NCI-H524 (cell line): ENCODE results near the gene VPS37D.

Experiments used
- DNase-seq, 2 experiments: peaks; one replicate each; lab custom pipeline; 2025; lab: John Stamatoyannopoulos, UW

The VPS37D gene

DNA sequence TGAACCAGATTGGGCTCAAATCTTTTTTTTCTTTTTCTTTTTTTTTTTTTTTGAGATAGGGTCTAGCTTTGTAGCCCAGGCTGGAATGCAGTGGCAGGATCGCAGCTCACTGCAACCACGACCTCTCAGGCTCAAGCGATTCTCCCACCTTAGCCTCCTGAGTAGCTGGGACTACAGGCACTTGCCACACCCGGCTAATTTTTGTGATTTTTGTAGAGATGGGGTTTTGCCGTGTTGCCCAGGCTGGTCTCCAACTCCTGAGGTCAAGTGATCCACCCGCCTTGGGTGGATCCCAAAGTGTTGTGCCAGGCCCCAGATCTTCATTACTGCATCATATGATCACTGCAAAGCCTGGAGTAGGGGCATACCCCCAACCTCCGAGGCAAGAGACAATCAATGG, 12.9 kb downstream of the VPS37D start:
- no peak for DNase-seq

DNA sequence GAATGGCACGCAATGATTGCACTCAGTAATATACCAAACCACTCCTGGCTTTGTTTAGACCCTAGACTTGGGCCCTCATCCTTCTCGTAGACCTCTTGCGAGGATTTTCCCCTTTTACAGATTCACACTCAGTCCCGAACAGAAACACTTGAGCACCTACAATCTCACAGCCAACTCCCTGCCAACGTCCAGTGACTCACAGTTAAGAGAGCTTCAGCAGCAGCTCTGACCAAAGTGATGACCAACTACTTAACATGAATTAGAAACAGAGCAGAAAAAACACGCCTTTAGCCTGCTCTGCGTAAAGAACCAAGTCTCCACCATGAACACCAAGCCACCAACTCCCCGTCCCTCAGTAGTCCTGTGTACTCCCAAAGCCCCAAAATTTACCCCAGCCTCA, 13.4 kb downstream of the VPS37D start:
- DNase-seq: no peak

DNA sequence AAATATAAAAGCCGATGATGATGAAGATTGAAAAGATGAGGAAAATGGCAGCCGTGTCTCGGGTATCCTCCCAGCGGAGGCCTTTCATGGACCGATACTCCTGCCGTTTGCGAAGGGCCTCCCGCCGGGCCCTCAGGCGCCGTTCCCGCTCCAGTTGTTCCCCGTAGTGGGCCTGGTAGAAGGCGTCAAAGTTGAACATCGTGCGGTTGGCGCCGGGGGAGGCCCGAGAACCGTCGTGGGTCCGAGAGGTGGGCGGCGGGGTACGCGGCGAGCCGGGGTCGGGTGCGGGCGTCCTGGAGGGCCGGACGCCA, 15.1 kb downstream of the VPS37D start:
- DNase-seq: no peak

DNA sequence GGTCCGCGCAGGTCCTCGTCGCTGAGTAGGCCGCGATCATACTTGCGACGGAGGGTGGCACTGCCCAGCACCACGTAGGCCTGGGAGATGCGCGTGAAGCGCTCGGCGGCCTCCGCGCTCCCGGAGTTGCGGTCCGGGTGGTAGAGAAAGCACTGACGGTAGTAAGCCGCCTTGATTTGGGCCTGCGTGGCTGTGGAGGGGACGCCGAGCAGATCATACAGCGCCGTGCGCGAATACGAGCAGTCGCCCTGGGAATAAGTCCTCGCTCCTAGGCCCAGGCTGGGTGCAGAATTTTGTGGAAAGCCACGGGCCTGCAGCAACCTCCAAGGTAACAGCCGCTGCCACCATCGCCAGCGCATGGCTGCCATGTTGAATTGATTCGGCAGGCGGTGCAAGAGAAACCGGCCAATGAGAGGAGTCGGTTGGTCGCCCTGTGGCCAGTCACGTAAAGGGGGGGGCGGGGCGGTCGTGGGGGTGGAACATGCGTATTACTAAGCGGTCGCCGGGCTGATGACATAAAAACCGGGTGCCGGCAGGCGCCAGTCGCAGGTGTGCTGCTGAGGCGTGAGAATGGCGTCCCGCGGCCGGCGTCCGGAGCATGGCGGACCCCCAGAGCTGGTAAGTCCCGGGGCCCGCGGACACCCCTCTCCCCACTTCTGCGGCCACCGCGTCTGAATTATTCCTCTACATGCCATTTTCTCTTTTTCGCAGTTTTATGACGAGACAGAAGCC, 15.6 kb downstream of the VPS37D start, which contains the start of the genes BUD23 and DNAJC30:
TSS of gene BUD23 (plus strand) at position 542 of the 732 bp plus-strand sequence. CDS start at position 571, 29 bp downstream.
TSS of gene DNAJC30 (minus strand) at position 398 of the 732 bp plus-strand sequence. CDS start at position 368, 30 bp downstream.
- peak; percentile 85 to 92 for DNase-seq

DNA sequence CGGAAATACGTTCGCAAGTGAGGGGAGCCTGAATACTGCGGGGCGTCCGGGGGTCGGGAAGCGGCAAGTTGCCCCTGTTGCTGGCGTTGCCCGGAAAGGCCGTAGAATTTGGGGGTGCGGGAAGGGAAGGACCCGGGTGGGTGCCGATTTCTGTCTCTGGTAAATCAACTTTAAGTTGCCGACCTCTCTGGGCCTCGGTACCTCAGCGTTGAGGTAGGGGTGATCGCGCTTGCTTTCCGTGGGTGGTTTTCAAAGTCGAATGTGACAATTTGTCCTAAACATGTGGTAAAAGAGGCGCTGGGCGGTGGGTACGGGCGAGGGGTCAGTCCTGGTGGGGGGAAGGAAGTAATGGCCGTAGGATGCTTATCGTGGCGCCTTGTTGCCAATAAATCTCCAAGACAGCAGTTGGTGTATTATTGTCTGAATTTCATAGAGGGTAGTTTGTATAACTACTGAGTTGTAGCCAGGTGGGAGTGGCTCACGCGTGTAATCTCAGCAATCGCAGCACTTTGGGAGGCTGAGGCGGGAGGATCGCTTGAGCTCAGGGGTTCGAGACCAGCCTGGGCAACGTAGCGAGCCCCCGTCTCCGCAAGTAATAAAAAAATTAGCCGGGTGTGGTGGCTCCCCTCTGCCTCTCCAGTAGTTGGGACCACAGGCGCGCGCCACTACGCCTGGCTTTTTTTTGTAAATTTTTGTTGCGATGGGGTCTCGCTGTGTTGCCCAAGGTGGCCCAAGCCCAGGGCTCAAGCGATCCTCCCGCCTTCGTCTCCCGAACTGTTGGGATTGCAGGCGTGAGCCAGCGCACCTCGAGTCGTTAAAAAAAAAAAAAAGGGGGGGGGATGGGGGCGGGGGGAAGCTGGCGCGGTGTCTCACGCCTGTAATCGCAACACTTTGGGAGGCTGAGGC, 16.4 kb downstream of the VPS37D start:
- DNase-seq: no peak

DNA sequence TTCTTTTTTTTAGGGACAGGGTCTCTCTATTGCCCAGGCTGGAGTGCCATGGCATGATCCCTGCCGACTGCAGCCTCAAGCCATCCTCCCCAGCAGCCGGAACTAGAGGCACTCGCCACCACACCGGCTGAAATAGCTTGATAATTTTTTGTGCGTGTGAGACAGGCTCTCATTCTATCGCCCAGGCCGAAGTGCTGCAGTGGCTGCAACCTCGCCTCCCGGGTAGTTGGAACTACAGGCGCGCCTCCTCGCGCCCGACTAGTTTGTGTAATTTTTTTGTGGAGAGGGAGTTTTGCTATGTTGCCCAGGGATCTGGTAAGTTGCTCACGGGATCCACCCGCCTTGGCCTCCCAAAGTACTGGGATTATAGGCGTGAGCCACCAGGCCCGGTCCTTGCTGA, 17.7 kb downstream of the VPS37D start:
- DNase-seq: no peak

DNA sequence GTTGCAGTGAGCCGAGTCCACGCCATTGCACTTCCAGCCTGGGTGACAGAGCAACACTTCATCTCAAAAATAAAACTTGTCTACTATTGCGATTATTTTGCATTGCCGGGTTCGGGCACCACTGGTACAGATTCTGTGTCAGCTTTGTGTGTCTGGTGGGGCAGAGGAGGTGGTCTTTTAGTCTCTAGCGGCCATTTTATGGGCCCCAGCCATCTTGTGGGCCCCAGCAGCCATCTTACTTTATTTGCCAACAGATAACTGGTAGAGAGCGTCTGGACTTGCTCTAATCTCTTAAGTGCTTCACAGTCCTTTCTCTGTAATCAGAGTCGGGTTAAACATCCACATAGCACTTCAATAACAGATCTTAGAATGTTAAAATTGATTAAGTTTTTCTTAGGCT, 20.7 kb downstream of the VPS37D start:
- no peak for DNase-seq

DNA sequence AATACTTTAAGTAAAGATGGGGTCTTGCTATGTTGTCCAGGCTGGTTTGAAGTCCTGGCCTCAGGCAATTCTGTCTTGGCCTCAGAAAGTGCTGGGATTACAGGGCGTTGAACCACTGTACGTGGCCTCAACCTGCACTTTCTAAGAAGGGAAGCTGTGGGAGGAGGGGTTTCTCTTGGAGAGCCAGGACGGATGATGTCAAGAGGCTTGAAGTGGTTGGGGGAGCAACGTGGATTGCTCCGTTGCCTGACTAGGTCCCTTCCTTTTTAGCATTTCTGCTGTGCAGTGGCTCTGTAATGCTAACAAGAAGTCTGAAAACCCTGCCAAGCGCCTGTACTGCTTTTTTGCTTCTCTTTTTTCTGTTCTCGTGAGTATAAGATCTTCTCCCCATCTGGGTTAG, 23.0 kb downstream of the VPS37D start:
- DNase-seq: no peak

DNA sequence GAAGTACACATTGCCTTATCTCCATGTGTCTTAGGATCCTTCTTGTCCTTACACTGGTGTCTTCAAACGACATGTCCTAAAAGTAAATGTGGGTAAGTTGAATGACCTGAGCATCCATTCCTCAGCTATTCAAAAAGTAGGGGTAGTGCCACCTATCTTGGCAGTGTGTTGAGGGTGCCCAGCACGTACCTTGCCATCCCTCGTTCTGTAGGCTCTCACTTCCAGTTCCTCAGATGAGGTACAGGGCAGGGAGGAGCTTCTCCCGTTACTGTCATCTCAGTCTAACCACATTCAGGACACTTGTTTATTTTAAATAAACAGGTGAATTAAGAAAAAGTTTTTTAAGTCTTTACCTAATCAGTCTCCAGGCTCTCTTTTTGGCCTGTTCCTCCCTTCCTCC, 28.7 kb downstream of the VPS37D start:
- DNase-seq: no peak

DNA sequence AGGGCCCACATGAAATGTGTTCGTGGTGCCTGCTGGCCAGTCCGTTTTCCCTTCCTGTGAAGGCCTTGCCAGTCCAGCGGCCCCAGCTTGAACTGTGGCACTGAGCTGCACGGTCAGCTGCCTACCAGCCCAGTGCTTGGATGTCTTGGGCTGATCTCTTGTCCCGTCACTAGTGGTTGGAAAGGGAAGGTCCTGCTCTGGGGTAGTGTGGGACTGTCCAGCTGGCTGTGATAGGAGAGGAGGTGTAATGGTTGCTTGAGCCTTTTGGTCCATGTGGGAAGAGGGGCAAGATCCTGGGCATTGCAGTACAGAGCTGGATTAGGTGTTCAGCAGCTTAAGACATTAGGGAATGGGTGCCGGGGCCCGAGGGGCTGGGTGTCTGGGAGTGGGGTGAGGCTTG, 30.8 kb downstream of the VPS37D start:
- no peak for DNase-seq

DNA sequence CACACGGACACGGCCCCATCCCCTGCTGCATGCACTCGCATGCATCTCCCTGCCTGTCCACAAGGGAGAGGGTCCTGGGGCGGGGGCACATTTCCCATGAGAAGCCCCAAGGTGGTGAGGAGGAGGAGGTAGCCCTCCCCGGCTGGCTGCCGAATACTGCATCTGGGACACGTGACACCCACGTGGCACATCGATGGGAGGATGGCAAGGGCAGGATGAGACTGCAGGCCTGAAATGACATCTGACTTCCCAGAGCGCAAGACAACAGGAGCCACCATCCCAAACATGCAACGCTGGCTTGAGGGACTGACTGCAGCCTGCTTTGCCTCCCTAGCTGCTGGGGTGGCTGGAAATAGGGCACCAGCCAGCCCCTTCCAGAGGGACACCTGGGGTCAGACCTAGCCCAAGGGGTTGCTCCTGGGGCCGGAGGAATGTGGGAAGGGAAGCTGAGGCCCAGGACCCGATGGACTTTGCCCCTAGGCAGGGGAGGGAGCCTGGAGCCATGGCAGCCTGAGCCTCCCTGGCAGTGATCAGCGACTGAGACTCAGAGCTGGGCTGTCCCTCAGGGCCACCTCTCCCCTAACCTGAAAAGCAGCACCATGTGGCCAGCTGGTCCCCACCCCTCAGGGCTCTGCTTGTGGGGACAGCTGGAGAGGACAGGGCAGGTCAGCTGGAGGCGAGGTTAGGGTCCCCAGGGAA, 31.9 kb downstream of the VPS37D start:
- peak in 1 of 2 experiments; percentile 4 for DNase-seq

DNA sequence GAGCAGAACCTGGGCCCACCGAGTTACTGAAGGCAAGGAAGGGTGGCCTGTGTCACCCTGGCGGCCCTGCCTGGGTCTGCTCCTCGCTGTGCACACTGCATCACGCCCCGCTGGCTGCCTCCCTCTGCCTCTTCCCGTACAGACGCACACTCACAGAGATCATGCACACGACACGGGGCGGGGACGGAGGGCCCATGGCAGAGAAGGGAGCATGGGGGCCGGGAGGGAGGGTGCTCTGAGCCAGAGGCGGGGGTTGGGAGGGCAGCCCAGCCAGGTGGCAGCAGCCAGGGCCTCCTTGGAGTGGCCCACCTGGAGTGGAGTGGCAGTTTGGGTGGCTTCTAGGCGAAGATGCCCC, 32.4 kb downstream of the VPS37D start:
- no peak for DNase-seq

DNA sequence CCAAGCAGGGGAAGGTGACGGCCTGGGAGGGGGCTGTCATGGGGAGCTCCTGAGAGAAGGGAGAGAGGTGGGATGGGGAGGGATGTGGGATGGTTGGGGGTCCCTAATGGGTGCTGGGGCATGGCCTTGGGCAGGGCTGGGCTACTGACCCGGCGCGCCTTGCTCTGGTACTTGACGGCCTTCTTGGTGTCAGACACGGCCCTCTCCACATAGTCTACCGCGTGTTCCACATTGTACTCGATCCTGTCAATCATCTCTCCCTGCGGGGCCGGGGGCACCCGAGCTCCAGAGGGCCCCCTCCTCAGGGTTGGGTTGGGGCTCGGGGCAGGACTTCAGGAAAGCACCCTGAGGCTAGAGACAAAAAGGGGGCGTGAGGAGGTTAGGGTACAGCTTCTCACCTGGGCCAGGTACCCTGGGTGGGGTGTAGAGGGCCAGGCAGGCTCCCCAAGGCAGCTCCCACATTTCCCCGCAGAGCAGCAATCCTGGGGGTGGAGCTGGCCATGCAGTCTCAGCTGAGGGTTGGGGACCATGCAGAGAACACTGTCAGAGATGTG, 33.0 kb downstream of the VPS37D start:
- DNase-seq: no peak

DNA sequence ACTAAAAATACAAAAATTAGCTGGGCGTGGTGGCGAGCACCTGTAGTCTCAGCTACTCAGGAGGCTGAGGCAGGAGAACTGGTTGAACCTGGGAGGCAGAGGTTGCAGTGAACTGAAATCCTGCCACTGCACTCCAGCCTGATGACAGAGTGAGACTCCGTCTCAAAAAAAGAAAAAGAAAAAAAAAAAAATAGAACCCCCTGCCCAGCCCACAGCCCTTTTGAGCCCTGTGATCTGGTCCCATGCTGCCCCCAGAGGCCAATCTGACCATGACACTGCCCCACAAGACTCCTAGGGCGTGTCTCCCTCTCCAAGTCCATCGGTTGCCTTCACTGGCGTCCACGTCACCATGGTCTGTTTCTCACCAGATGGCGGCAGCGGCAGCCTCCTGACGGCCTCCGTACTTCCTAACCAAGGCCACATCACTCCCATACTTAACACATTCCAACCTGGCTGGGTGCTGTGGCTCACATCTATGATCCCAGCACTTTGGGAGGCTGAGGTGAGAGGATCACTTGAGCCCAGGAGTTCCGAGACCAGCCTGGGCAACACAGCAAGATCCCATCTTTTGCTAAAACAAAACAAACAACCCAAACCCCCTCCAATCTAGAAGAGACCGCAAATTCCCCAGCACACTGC, 33.8 kb downstream of the VPS37D start:
- DNase-seq: peak; percentile 83 to 91

DNA sequence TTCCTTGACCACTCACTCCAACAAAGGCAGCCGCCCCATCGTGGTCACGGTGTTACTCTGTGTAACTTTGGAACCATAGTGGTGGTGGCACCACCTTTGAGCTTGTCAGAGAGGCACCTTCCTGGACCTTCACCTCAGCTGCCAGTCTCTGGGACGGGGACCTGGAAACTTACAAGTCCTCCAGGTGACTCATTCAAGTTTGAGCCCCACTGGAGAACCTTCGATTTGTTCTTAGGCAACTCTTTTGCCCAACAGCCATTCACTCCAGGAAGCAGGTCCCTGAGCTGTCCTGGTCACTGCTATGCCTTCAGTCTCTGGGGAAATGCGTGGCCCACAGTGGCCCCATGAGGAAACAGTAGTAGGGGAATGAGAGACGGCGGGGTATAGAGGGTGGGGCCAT, 34.6 kb downstream of the VPS37D start:
- DNase-seq: no peak

DNA sequence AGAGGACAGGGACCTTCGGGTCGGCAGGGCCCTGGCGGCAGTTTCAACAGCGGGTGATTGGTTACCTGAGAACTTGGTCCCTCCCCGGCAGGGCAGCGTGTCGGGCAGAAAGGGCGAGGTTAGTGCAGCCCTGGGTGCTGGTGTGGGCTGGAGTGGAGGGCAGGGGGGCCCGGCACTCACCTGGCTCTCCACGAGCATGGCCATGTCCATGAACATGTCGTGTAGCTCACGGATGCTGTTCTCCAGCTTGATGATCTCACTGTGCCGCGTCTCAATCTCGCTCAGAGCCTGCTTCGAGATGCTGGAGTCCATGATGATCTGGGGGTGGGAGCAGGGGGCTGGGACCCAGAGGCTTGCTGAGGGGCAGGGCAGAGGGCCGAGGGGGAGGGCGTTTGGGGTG, 35.0 kb downstream of the VPS37D start:
- DNase-seq: no peak

DNA sequence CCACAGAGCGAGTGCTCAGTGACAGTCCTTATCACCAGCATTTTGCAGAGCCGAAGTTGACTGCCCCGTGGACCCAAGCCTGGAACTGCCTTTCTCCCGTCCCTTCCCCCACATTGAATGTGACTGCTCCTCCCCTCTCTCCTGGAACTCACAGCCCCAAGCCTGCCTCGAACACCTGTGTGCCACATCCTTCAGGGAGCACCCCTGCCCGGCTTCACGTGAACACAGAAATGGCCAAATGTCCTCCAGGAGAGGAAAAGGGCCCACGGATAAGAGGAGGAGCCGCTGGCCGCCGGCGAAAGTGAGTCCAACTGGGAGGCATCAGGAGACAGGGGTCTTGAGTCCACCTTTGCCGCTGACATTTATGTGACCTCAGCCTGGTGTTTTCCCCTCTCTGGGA, 35.6 kb downstream of the VPS37D start:
- no peak for DNase-seq

DNA sequence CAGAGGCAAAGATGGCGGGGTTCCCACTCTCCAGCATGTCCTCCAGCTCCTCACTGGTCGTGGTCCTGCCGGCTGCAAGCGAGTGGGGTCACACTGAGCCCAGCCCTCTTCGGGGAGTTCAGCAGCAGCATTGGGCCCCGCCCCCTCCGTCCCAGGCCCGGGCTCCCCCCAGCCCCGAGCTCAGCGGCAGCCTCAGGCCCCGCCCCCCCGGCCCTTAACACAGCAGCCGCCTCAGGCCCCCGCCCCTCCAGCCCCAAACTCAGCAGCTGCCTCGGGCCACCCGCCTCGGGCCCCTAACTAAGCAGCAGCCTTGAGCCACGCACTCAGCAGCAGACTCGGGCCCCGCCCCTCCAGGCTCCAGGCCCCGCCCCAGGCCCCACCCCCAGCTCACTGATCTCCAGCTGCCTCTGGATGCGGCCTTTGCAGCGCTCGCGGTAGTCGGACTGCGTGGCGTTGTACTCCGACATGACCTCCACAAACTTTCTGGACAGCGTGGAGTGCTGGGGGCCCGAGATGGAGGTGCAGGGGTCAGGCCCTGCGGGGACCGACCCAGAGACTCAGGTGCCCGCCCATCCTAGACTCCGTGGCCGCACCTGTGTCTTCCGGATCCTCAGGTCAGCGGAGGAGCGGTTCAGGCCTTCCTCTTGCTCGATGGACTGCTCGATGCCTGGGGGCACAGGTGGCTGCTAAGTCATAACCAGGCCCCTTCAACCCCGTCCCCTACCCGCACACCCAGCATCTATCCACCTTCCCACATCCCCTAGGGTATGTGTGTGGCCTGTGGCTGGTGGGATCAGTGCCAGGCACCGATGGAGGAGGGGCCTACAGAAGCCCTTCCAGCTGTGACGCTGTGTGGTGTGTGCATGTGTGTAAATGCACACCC, 36.4 kb downstream of the VPS37D start:
- no peak for DNase-seq

DNA sequence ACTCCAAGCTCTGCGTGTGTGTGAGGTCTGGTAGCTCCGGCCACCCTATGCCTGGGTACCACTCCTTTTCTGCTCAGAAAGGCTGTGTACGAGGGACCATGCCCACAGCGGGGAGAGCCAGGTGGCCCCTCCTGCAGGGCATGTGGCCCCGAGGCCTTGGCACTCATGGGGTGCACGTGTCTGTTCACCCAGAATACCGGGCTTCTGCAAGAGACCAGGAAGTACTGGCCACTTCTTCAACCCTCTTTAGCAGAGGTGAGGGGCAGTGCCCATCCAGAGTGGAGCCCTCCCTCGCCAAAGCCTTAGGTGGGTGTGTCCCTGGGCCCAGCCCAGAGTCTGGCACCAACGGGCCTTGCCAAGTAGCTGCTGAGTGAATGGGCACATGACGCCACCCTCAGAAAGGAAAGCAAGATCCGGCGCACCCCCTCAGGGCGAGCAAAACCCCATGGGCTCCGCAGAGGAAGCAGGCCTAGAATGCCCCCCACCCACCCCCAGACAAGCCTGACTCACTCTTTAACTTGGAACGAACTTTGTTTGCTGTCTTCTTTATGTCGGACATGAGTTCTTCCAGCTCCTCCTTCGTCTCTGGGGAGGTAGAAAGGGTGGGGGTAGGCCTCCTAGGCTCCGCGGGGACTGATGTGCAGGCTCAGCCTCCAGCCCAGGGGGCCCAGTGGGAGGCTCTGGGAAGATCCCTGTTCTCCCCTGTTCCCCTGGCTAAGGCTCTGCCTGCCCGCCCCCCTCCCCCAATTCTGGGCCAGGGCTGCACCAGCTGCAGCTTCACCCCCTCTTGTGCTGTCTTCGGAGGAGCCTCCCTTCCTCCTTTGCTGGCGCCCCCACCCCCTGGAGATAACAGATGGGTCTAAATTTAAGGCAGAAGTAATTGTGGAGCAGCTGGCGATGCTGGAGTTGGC, 37.3 kb downstream of the VPS37D start:
- DNase-seq: peak; percentile 92 to 96

DNA sequence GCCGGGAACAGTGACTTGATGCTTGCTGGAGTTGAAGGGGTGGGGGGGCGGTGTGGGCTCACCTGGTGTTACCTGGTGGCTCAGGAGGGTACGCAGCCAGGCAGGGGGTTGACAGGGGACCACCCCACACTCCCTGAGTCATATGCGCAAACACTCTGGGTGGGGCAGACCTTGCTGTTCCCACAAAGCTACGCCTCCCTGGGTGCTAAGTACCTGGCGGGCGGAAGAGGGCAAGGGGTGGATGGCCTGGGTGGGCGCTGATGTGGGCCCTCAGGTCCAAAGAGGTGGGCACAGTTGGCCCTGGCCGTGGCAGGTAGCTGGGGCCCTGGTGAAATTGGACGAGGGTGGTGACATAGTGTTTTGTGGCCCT, 37.9 kb downstream of the VPS37D start:
- DNase-seq: no peak
